ENCODE results near the gene LGR4. TPM values are rescaled to one million over a fixed set of nuclear protein-coding genes. Genes with fewer than 3 reads are reported as not detected.

The LGR4 gene
- total and polyA plus RNA-seq, 2 of the 13 experiments (the other 11 are each of a cell fraction or from before 2014, with no cell fraction given), result 42.1 to 68.7 TPM

GRCh38 chr11:27472398-27473016, at the start of gene LGR4 (continued):
- TF ChIP-seq, protein P1, sequence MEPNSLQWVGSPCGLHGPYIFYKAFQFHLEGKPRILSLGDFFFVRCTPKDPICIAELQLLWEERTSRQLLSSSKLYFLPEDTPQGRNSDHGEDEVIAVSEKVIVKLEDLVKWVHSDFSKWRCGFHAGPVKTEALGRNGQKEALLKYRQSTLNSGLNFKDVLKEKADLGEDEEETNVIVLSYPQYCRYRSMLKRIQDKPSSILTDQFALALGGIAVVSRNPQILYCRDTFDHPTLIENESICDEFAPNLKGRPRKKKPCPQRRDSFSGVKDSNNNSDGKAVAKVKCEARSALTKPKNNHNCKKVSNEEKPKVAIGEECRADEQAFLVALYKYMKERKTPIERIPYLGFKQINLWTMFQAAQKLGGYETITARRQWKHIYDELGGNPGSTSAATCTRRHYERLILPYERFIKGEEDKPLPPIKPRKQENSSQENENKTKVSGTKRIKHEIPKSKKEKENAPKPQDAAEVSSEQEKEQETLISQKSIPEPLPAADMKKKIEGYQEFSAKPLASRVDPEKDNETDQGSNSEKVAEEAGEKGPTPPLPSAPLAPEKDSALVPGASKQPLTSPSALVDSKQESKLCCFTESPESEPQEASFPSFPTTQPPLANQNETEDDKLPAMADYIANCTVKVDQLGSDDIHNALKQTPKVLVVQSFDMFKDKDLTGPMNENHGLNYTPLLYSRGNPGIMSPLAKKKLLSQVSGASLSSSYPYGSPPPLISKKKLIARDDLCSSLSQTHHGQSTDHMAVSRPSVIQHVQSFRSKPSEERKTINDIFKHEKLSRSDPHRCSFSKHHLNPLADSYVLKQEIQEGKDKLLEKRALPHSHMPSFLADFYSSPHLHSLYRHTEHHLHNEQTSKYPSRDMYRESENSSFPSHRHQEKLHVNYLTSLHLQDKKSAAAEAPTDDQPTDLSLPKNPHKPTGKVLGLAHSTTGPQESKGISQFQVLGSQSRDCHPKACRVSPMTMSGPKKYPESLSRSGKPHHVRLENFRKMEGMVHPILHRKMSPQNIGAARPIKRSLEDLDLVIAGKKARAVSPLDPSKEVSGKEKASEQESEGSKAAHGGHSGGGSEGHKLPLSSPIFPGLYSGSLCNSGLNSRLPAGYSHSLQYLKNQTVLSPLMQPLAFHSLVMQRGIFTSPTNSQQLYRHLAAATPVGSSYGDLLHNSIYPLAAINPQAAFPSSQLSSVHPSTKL (CRISPR knock-in tag; IDR thresholded peaks at IDR 0.05), result 0 out of 2 replicates have a peak, but pooled peaks have one; percentile 30
- no peak for TF ChIP-seq SETDB1 (CRISPR knock-in tag; IDR thresholded peaks at IDR 0.05; ENCODE audit: borderline replicate concordance)
- TF ChIP-seq DR1 (CRISPR knock-in tag; IDR thresholded peaks at IDR 0.05), result peak; percentile 85
- TF ChIP-seq, protein P2, sequence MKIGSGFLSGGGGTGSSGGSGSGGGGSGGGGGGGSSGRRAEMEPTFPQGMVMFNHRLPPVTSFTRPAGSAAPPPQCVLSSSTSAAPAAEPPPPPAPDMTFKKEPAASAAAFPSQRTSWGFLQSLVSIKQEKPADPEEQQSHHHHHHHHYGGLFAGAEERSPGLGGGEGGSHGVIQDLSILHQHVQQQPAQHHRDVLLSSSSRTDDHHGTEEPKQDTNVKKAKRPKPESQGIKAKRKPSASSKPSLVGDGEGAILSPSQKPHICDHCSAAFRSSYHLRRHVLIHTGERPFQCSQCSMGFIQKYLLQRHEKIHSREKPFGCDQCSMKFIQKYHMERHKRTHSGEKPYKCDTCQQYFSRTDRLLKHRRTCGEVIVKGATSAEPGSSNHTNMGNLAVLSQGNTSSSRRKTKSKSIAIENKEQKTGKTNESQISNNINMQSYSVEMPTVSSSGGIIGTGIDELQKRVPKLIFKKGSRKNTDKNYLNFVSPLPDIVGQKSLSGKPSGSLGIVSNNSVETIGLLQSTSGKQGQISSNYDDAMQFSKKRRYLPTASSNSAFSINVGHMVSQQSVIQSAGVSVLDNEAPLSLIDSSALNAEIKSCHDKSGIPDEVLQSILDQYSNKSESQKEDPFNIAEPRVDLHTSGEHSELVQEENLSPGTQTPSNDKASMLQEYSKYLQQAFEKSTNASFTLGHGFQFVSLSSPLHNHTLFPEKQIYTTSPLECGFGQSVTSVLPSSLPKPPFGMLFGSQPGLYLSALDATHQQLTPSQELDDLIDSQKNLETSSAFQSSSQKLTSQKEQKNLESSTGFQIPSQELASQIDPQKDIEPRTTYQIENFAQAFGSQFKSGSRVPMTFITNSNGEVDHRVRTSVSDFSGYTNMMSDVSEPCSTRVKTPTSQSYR (CRISPR knock-in tag; IDR thresholded peaks at IDR 0.05; ENCODE audit: borderline replicate concordance), result 0 out of 2 replicates have a peak, but pooled peaks have one; percentile 11
- TF ChIP-seq MYPOP (CRISPR knock-in tag; IDR thresholded peaks at IDR 0.05), result peak; percentile 77; the same call in 1 of the 2 replicates
- no peak for TF ChIP-seq ZNF224 (CRISPR knock-in tag; IDR thresholded peaks at IDR 0.05)
- TF ChIP-seq, protein P3, sequence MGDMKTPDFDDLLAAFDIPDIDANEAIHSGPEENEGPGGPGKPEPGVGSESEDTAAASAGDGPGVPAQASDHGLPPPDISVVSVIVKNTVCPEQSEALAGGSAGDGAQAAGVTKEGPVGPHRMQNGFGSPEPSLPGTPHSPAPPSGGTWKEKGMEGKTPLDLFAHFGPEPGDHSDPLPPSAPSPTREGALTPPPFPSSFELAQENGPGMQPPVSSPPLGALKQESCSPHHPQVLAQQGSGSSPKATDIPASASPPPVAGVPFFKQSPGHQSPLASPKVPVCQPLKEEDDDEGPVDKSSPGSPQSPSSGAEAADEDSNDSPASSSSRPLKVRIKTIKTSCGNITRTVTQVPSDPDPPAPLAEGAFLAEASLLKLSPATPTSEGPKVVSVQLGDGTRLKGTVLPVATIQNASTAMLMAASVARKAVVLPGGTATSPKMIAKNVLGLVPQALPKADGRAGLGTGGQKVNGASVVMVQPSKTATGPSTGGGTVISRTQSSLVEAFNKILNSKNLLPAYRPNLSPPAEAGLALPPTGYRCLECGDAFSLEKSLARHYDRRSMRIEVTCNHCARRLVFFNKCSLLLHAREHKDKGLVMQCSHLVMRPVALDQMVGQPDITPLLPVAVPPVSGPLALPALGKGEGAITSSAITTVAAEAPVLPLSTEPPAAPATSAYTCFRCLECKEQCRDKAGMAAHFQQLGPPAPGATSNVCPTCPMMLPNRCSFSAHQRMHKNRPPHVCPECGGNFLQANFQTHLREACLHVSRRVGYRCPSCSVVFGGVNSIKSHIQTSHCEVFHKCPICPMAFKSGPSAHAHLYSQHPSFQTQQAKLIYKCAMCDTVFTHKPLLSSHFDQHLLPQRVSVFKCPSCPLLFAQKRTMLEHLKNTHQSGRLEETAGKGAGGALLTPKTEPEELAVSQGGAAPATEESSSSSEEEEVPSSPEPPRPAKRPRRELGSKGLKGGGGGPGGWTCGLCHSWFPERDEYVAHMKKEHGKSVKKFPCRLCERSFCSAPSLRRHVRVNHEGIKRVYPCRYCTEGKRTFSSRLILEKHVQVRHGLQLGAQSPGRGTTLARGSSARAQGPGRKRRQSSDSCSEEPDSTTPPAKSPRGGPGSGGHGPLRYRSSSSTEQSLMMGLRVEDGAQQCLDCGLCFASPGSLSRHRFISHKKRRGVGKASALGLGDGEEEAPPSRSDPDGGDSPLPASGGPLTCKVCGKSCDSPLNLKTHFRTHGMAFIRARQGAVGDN (CRISPR knock-in tag; IDR thresholded peaks at IDR 0.05), result peak; percentile 41
- TF ChIP-seq ZFX (CRISPR knock-in tag; IDR thresholded peaks at IDR 0.05; ENCODE audit: low read depth), result peak; percentile 72
- TF ChIP-seq CREBL2 (CRISPR knock-in tag; IDR thresholded peaks at IDR 0.05; ENCODE audit: borderline replicate concordance), result no peak
- no peak for TF ChIP-seq NR2C2 (CRISPR knock-in tag; IDR thresholded peaks at IDR 0.05; ENCODE audit: borderline replicate concordance)
- no peak for TF ChIP-seq PRDM4 (CRISPR knock-in tag; IDR thresholded peaks at IDR 0.05; ENCODE audit: borderline replicate concordance)
- TF ChIP-seq ZNF264 (CRISPR knock-in tag; IDR thresholded peaks at IDR 0.05), result no peak

All from HepG2 (cell line).